HL-60/S4 treated with retinoic acid at 250 ng/mL for 4 days and 3 days (cell line): Measurements from ENCODE around the gene OTOG.

Experiments
- in situ Hi-C: fragments of 300-500 bp; cut with MboI; formaldehyde crosslinking; loops from 2 replicates; pipeline ENCODE4 v1.7.0; 2022; ENCODE audit warnings: low sequenced_read_pairs

The OTOG gene

GRCh38 chr11:17515443-17516176, 31.4 kb upstream of the OTOG start:
- in situ Hi-C loops = loop anchor here (25.0 kb wide), 2 partner anchors 128 to 278 kb away; partner anchors contain the start of gene KCNJ11

- in situ Hi-C loops = loop anchor here (25.0 kb wide), 2 partner anchors 129 to 279 kb away; partner anchors contain the start of gene KCNJ11
Observed at GRCh38 chr11:17516551-17517150, 30.4 kb upstream of the OTOG start.

GRCh38 chr11:17517186-17517585, 29.9 kb upstream of the OTOG start:
- in situ Hi-C loops = loop anchor here (25.0 kb wide), 2 partner anchors 130 to 280 kb away; partner anchors contain the start of gene KCNJ11

GRCh38 chr11:17518366-17518765, 28.7 kb upstream of the OTOG start:
- in situ Hi-C loops = loop anchor here (25.0 kb wide), 2 partner anchors 131 to 281 kb away; partner anchors contain the start of gene KCNJ11

- in situ Hi-C loops = loop anchor here (25.0 kb wide), 2 partner anchors 132 to 282 kb away; partner anchors contain the start of gene KCNJ11
Observed at GRCh38 chr11:17519061-17519885, 27.8 kb upstream of the OTOG start.

- in situ Hi-C loops = loop anchor here (25.0 kb wide), 2 partner anchors 134 to 284 kb away; partner anchors contain the start of gene KCNJ11
Observed at GRCh38 chr11:17521106-17521900, 25.8 kb upstream of the OTOG start.

GRCh38 chr11:17522655-17523054, 24.4 kb upstream of the OTOG start:
- in situ Hi-C loops = loop anchor here (25.0 kb wide), 2 partner anchors 135 to 285 kb away; partner anchors contain the start of gene KCNJ11

- in situ Hi-C loops = loop anchor here (25.0 kb wide), 2 partner anchors 137 to 287 kb away; partner anchors contain the start of gene KCNJ11
Observed at GRCh38 chr11:17524221-17524620, 22.8 kb upstream of the OTOG start.

- in situ Hi-C loops = no loop called here
Observed at GRCh38 chr11:17525570-17525969, 21.5 kb upstream of the OTOG start.

GRCh38 chr11:17526326-17526725, 20.7 kb upstream of the OTOG start:
- in situ Hi-C loops = no loop called here

GRCh38 chr11:17526931-17527627, 20.0 kb upstream of the OTOG start:
- in situ Hi-C loops = no loop called here

- in situ Hi-C loops = no loop called here
Observed at GRCh38 chr11:17527628-17527995, 19.4 kb upstream of the OTOG start.

- in situ Hi-C loops = no loop called here
Observed at GRCh38 chr11:17528181-17528691, 18.8 kb upstream of the OTOG start.

- in situ Hi-C loops = no loop called here
Observed at GRCh38 chr11:17528906-17529843, 17.9 kb upstream of the OTOG start.

- in situ Hi-C loops = no loop called here
Observed at GRCh38 chr11:17529844-17530185, 17.2 kb upstream of the OTOG start.

GRCh38 chr11:17531071-17531600, 15.9 kb upstream of the OTOG start:
- in situ Hi-C loops = no loop called here

GRCh38 chr11:17531636-17532113, 15.4 kb upstream of the OTOG start:
- in situ Hi-C loops = no loop called here

GRCh38 chr11:17532784-17533183, 14.3 kb upstream of the OTOG start:
- in situ Hi-C loops = no loop called here
